ENCODE results near the gene SZT2.

- TF ChIP-seq MAX (CRISPR knock-in tag; IDR thresholded peaks at IDR 0.05) (peak; percentile 62; the same call in 1 of the 2 replicates), SP1 (CRISPR knock-in tag; conservative IDR thresholded peaks at IDR 0.05) (peak; percentile 57; the same call in 1 of the 2 replicates), NR1H2 (CRISPR knock-in tag; IDR thresholded peaks at IDR 0.05) (no peak), CREB1 (CRISPR knock-in tag; IDR thresholded peaks at IDR 0.05) (peak; percentile 11; the same call in 1 of the 2 replicates), ZNF512 (CRISPR knock-in tag; IDR thresholded peaks at IDR 0.05; ENCODE audit: borderline replicate concordance) (no peak), ETV6 (CRISPR knock-in tag; IDR thresholded peaks at IDR 0.05) (peak; percentile 52), NFYB (CRISPR knock-in tag; conservative IDR thresholded peaks at IDR 0.05; ENCODE audit: low read depth) (peak; percentile 93), USF2 (CRISPR knock-in tag; IDR thresholded peaks at IDR 0.05) (no peak)
- TF ChIP-seq, protein P1, sequence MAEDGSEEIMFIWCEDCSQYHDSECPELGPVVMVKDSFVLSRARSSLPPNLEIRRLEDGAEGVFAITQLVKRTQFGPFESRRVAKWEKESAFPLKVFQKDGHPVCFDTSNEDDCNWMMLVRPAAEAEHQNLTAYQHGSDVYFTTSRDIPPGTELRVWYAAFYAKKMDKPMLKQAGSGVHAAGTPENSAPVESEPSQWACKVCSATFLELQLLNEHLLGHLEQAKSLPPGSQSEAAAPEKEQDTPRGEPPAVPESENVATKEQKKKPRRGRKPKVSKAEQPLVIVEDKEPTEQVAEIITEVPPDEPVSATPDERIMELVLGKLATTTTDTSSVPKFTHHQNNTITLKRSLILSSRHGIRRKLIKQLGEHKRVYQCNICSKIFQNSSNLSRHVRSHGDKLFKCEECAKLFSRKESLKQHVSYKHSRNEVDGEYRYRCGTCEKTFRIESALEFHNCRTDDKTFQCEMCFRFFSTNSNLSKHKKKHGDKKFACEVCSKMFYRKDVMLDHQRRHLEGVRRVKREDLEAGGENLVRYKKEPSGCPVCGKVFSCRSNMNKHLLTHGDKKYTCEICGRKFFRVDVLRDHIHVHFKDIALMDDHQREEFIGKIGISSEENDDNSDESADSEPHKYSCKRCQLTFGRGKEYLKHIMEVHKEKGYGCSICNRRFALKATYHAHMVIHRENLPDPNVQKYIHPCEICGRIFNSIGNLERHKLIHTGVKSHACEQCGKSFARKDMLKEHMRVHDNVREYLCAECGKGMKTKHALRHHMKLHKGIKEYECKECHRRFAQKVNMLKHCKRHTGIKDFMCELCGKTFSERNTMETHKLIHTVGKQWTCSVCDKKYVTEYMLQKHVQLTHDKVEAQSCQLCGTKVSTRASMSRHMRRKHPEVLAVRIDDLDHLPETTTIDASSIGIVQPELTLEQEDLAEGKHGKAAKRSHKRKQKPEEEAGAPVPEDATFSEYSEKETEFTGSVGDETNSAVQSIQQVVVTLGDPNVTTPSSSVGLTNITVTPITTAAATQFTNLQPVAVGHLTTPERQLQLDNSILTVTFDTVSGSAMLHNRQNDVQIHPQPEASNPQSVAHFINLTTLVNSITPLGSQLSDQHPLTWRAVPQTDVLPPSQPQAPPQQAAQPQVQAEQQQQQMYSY (CRISPR knock-in tag; IDR thresholded peaks at IDR 0.05) = no peak
- TF ChIP-seq, protein P2, sequence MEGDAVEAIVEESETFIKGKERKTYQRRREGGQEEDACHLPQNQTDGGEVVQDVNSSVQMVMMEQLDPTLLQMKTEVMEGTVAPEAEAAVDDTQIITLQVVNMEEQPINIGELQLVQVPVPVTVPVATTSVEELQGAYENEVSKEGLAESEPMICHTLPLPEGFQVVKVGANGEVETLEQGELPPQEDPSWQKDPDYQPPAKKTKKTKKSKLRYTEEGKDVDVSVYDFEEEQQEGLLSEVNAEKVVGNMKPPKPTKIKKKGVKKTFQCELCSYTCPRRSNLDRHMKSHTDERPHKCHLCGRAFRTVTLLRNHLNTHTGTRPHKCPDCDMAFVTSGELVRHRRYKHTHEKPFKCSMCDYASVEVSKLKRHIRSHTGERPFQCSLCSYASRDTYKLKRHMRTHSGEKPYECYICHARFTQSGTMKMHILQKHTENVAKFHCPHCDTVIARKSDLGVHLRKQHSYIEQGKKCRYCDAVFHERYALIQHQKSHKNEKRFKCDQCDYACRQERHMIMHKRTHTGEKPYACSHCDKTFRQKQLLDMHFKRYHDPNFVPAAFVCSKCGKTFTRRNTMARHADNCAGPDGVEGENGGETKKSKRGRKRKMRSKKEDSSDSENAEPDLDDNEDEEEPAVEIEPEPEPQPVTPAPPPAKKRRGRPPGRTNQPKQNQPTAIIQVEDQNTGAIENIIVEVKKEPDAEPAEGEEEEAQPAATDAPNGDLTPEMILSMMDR (IDR thresholded peaks at IDR 0.05) = no peak
Observed at GRCh38 chr1:43358746-43359693, 30.7 kb upstream of the SZT2 start, which contains the start of gene CDC20.

Data from WTC11 (cell line).